ENCODE results near the gene SNX30.

The SNX30 gene

GRCh38 chr9:112891521-112891920, 141.0 kb downstream of the SNX30 start:
- no peak for DNase-seq

GRCh38 chr9:112892981-112893380, 142.4 kb downstream of the SNX30 start:
- DNase-seq: no peak

GRCh38 chr9:112894041-112894440, 143.5 kb downstream of the SNX30 start:
- no peak for DNase-seq

- DNase-seq: no peak
Measured at GRCh38 chr9:112894699-112895098, 144.1 kb downstream of the SNX30 start.

GRCh38 chr9:112896131-112896530, 145.6 kb downstream of the SNX30 start:
- DNase-seq: no peak

- DNase-seq: no peak
Measured at GRCh38 chr9:112898872-112899311, 148.3 kb downstream of the SNX30 start.

GRCh38 chr9:112900488-112900887, 149.9 kb downstream of the SNX30 start:
- DNase-seq: no peak

GRCh38 chr9:112900901-112901300, 150.3 kb downstream of the SNX30 start:
- DNase-seq: no peak

- DNase-seq: no peak
Measured at GRCh38 chr9:112905084-112905483, 154.5 kb downstream of the SNX30 start.

GRCh38 chr9:112911736-112912135, 161.2 kb downstream of the SNX30 start:
- DNase-seq: no peak

- DNase-seq: no peak
Measured at GRCh38 chr9:112912636-112913035, 162.1 kb downstream of the SNX30 start.

- DNase-seq: no peak
Measured at GRCh38 chr9:112913326-112913725, 162.8 kb downstream of the SNX30 start.

- DNase-seq: no peak
Measured at GRCh38 chr9:112914524-112914923, 164.0 kb downstream of the SNX30 start.

GRCh38 chr9:112917047-112917986, 166.8 kb downstream of the SNX30 start:
- DNase-seq: no peak

GRCh38 chr9:112917987-112918362, 167.4 kb downstream of the SNX30 start:
- no peak for DNase-seq

- no peak for DNase-seq
Measured at GRCh38 chr9:112921549-112921948, 171.0 kb downstream of the SNX30 start.

Data from NCI-H1105 treated with DMSO at 0.1 percent for 48 hours (cell line).